GM19035 (cell line): ENCODE measurements around the gene RERE.
A peak's percentile ranks its signal among the peaks of the same experiment; 100 is the strongest.

Experiments
- ATAC-seq: cut with Tn5 transposase; IDR thresholded peaks from one replicate; pipeline ENCODE4 v1.9.1; 2021; ENCODE audit not compliant: unreplicated experiment

The RERE gene

GRCh38 chr1:8721679-8722324 is 95.6 kb downstream of the RERE start:
- no peak for ATAC-seq

- no peak for ATAC-seq
Observed at GRCh38 chr1:8720347-8720746, 97.1 kb downstream of the RERE start.

GRCh38 chr1:8718850-8719361 is 98.5 kb downstream of the RERE start:
- no peak for ATAC-seq

GRCh38 chr1:8717148-8717547 is 100.3 kb downstream of the RERE start:
- ATAC-seq = no peak

GRCh38 chr1:8716238-8716637 is 101.2 kb downstream of the RERE start:
- no peak for ATAC-seq

GRCh38 chr1:8714173-8714572 is 103.3 kb downstream of the RERE start:
- ATAC-seq = no peak

- no peak for ATAC-seq
Observed at GRCh38 chr1:8712413-8713231, 104.8 kb downstream of the RERE start.

- ATAC-seq = no peak
Observed at GRCh38 chr1:8711873-8712412, 105.5 kb downstream of the RERE start.

- no peak for ATAC-seq
Observed at GRCh38 chr1:8711151-8711550, 106.3 kb downstream of the RERE start.

- ATAC-seq = no peak
Observed at GRCh38 chr1:8708259-8708658, 109.2 kb downstream of the RERE start.

- ATAC-seq = no peak
Observed at GRCh38 chr1:8706995-8707396, 110.4 kb downstream of the RERE start.

GRCh38 chr1:8706291-8706690 is 111.1 kb downstream of the RERE start:
- no peak for ATAC-seq

GRCh38 chr1:8704866-8705506 is 112.5 kb downstream of the RERE start:
- ATAC-seq = no peak

- peak; percentile 81 for ATAC-seq
Observed at GRCh38 chr1:8702850-8703810, 114.3 kb downstream of the RERE start.

- ATAC-seq = no peak
Observed at GRCh38 chr1:8702472-8702849, 115.0 kb downstream of the RERE start.

GRCh38 chr1:8701794-8702471 is 115.5 kb downstream of the RERE start:
- no peak for ATAC-seq

- no peak for ATAC-seq
Observed at GRCh38 chr1:8699679-8700078, 117.8 kb downstream of the RERE start.

- no peak for ATAC-seq
Observed at GRCh38 chr1:8698937-8699447, 118.4 kb downstream of the RERE start.

GRCh38 chr1:8698012-8698630 is 119.3 kb downstream of the RERE start:
- no peak for ATAC-seq
